ENCODE data around the gene GBF1.

GBF1 gene

DNA sequence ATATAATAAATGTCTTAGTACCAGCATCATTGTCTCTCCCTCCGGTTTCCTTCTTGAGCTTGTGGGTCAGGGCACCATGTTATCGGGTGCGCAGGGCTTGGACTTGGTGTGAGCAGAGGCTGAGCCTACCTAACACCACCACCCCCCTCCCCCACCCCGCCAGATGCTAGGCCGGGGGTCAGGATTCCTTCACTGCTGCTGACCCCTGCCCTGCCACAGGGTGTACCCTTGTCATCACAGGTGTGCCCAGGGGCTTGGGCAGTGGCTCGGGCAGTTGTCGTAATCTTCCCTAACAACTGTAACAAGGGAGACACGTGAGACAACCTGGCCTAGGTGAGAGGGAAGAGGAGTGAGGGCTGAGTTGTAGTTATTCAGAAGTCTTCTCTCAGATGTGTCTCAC, 137.5 kb downstream of the GBF1 start:
- H3K4me3 ChIP-seq (ENCODE audit: control insufficient read depth in 1 of 7, extremely low read depth in 1 of 7, insufficient read depth in 4 of 7, low read depth in 2 of 7, low read length in 6 of 7) = no peak overlapping the region
- no peak overlapping the region for H3K27ac ChIP-seq (ENCODE audit: insufficient read depth in 1 of 2, low read depth in 1 of 2, low read length in 2 of 2, poor library complexity in 1 of 2, severe bottlenecking in 2 of 2)
- 100% methylated on average over 5 of the region's 8 CpGs for WGBS (ENCODE audit: insufficient coverage)
- H3K36me3 ChIP-seq (ENCODE audit: control insufficient read depth in 4 of 4, insufficient read depth in 4 of 4, low read length in 3 of 4) = peaks cover 0 to 47% (median 27%) of the 10 kb centered on the region in 4 experiments
- DNase-seq = no peak
- H3K9me3 ChIP-seq (ENCODE audit: control extremely low read depth in 1 of 5, control insufficient read depth in 4 of 5, insufficient read depth in 2 of 5, low read depth in 1 of 5, low read length in 4 of 5) = no peaks in the 10 kb centered on the region
- H3K4me1 ChIP-seq (ENCODE audit: control extremely low read depth in 1 of 4, control insufficient read depth in 4 of 4, insufficient read depth in 4 of 4, low read length in 3 of 4) = no peaks in the 10 kb centered on the region
- no peaks in the 10 kb centered on the region for H3K27me3 ChIP-seq (replicated peaks in 2 of 5; ENCODE audit: control insufficient read depth in 4 of 5, insufficient read depth in 5 of 5, low read length in 4 of 5)
- CTCF ChIA-PET = interaction anchor here (1.1 to 5.4 kb wide), 8 partner anchors 8 to 153 kb away, joined by 3 to 45 read pairs (median 10); partner anchors contain the start of genes FBXL15 and NFKB2
- POLR2A ChIA-PET = no interaction called here

DNA sequence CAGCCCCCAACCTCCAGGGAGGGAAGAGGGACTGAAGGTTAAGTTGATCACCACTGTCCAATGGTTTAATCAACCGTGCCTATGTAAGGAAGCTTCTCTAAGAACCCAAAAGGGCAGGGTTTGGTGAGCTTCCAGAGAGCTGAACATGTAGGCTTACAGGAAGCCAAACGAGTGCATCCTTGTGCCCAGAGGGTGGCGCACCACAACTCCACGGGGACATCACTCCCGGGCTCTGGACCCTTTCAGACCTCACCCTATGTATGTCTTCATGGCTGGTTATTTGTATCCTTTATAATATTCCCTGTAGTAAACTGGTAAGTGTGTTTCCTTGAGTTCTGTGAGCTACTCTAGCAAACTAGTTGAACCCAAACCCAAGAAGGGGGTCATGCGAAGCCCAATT, 138.7 kb downstream of the GBF1 start:
- no peaks in the 10 kb centered on the region for H3K27me3 ChIP-seq (replicated peaks in 2 of 5; ENCODE audit: control insufficient read depth in 4 of 5, insufficient read depth in 5 of 5, low read length in 4 of 5)
- 41% methylated on average over 3 of the region's 6 CpGs for WGBS (ENCODE audit: insufficient coverage)
- POLR2A ChIA-PET = interaction anchor here (0.7 to 1.1 kb wide), 3 partner anchors 9 to 40 kb away, joined by 4 to 5 read pairs (median 4); no protein-coding TSS in a partner anchor

DNA sequence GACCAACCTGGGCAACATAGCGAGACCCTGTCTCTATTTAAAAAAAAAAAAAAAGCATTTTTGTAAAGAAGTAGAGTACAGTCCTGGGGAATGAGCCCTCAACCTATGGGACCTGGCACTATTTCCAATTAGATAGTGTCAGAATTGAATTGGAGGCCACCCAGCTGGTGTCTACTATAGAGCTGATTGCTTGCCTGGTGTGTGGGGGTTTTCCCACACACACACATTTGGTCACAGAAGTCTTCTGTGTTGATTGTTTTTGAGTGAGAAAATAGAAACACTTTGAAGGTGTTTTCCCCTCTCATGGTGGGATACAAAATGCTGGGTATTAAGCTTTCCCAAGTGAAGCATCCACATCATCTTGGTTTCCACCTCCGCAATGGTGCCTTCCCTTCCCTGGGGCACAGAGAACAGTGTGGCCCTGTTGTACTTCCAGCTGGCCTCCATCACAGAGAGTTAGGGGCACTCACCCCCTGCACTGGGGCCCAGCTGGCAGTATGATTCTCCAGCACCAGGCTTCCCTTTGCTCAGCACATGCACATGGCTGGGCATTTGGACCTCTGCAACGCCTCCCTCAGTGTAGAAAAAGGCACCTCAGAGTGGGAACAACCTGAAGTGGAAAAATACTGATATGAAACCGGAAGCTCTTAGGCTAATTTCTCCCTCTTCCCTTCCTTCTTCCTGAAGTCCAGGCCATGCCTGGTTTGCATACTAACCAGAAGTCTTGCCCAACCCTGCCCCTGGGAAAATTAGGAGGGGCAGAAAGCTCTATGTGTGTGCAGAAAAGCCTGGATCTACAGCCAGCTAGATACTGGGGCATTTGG, 139.5 kb downstream of the GBF1 start:
- Histone ChIP-seq H3K4me3 (ENCODE audit: control insufficient read depth in 1 of 7, extremely low read depth in 1 of 7, insufficient read depth in 4 of 7, low read depth in 2 of 7, low read length in 6 of 7) (no peak overlapping the region), H3K36me3 (ENCODE audit: control insufficient read depth in 4 of 4, insufficient read depth in 4 of 4, low read length in 3 of 4) (peaks cover 0 to 31% (median 17%) of the 10 kb centered on the region in 4 experiments), H3K9me3 (ENCODE audit: control extremely low read depth in 1 of 5, control insufficient read depth in 4 of 5, insufficient read depth in 2 of 5, low read depth in 1 of 5, low read length in 4 of 5) (no peaks in the 10 kb centered on the region), H3K27me3 (replicated peaks in 2 of 5; ENCODE audit: control insufficient read depth in 4 of 5, insufficient read depth in 5 of 5, low read length in 4 of 5) (peaks cover 0 to under 1% (median 0%) of the 10 kb centered on the region in 5 experiments), H3K4me1 (ENCODE audit: control extremely low read depth in 1 of 4, control insufficient read depth in 4 of 4, insufficient read depth in 4 of 4, low read length in 3 of 4) (no peaks in the 10 kb centered on the region), H3K27ac (ENCODE audit: insufficient read depth in 1 of 2, low read depth in 1 of 2, low read length in 2 of 2, poor library complexity in 1 of 2, severe bottlenecking in 2 of 2) (no peak overlapping the region)
- CTCF ChIA-PET = interaction anchor here (0.7 to 5.4 kb wide), 20 partner anchors 9 to 232 kb away, joined by 3 to 45 read pairs (median 4); partner anchors contain the start of genes C10orf95, FBXL15 and NFKB2
- POLR2A ChIA-PET = interaction anchor here (0.7 to 1.1 kb wide), 2 partner anchors 9 to 41 kb away, joined by 4 to 5 read pairs; no protein-coding TSS in a partner anchor
- DNase-seq = no peak
- 90% methylated on average over 3 of the region's 4 CpGs for WGBS (ENCODE audit: insufficient coverage)

More for the DNA sequence above, 138.7 kb downstream of the GBF1 start:
- Histone ChIP-seq H3K9me3 (ENCODE audit: control extremely low read depth in 1 of 5, control insufficient read depth in 4 of 5, insufficient read depth in 2 of 5, low read depth in 1 of 5, low read length in 4 of 5) (no peaks in the 10 kb centered on the region), H3K36me3 (ENCODE audit: control insufficient read depth in 4 of 4, insufficient read depth in 4 of 4, low read length in 3 of 4) (peaks cover 0 to 39% (median 24%) of the 10 kb centered on the region in 4 experiments), H3K27ac (ENCODE audit: insufficient read depth in 1 of 2, low read depth in 1 of 2, low read length in 2 of 2, poor library complexity in 1 of 2, severe bottlenecking in 2 of 2) (no peak overlapping the region), H3K4me1 (ENCODE audit: control extremely low read depth in 1 of 4, control insufficient read depth in 4 of 4, insufficient read depth in 4 of 4, low read length in 3 of 4) (no peaks in the 10 kb centered on the region), H3K4me3 (ENCODE audit: control insufficient read depth in 1 of 7, extremely low read depth in 1 of 7, insufficient read depth in 4 of 7, low read depth in 2 of 7, low read length in 6 of 7) (no peak overlapping the region)
- DNase-seq = peak in 1 of 3 donors; percentile 51
- CTCF ChIA-PET = interaction anchor here (0.6 to 5.4 kb wide), 14 partner anchors 9 to 157 kb away, joined by 3 to 45 read pairs (median 5); partner anchors contain the start of genes FBXL15 and NFKB2

DNA sequence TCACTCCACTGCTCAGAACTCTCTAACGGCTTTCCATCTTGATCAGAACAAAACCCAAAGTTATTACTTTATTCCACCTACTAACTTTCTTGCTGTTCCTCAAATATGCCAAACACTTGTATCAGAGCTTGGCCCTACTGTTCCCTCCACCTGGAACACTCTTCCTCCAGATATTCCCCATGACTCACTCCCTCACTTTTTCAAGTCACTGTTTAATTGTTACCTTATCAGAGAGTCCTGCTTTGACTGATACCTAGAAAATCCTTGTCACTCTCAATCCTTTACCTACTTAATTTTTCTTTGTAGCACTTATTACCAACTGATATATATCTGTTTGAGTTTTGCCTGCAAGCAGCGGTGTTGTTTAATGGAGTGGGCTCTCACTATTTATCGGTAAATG, 144.6 kb downstream of the GBF1 start:
- Histone ChIP-seq H3K9me3 (ENCODE audit: control extremely low read depth in 1 of 5, control insufficient read depth in 4 of 5, insufficient read depth in 2 of 5, low read depth in 1 of 5, low read length in 4 of 5) (no peaks in the 10 kb centered on the region), H3K36me3 (ENCODE audit: control insufficient read depth in 4 of 4, insufficient read depth in 4 of 4, low read length in 3 of 4) (no peaks in the 10 kb centered on the region), H3K4me1 (ENCODE audit: control extremely low read depth in 1 of 4, control insufficient read depth in 4 of 4, insufficient read depth in 4 of 4, low read length in 3 of 4) (peaks cover 2 to 17% (median 12%) of the 10 kb centered on the region in 4 experiments), H3K4me3 (ENCODE audit: control insufficient read depth in 1 of 7, extremely low read depth in 1 of 7, insufficient read depth in 4 of 7, low read depth in 2 of 7, low read length in 6 of 7) (no peak overlapping the region), H3K27me3 (replicated peaks in 2 of 5; ENCODE audit: control insufficient read depth in 4 of 5, insufficient read depth in 5 of 5, low read length in 4 of 5) (peaks cover 0 to 12% (median 2%) of the 10 kb centered on the region in 5 experiments), H3K27ac (ENCODE audit: insufficient read depth in 1 of 2, low read depth in 1 of 2, low read length in 2 of 2, poor library complexity in 1 of 2, severe bottlenecking in 2 of 2) (no peak overlapping the region)
- DNase-seq = no peak
- ChIA-PET CTCF (interaction anchor here (1.1 to 1.4 kb wide), 3 partner anchors 10 to 89 kb away, joined by 3 to 4 read pairs (median 3); no protein-coding TSS in a partner anchor), POLR2A (no interaction called here)
- 100% methylated on average over 2 of the region's 3 CpGs for WGBS (ENCODE audit: insufficient coverage)

DNA sequence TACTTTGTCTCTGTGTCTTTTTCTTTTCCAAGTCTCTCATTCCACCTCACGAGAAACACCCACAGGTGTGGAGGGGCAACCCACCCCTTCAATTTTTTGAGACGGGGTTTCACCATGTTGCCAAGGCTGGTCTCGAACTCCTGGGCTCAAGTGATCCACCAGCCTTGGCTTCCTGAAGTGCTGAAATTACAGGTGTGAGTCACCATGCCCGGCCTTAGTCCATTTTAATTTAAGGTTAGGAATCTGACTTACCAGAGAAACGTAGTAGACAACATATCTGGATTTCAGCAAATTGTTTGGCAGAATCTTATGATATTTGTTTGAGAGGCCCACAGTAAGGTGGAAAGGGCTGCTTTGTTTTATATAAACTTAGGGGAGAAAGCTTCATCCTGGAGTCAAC, 147.0 kb downstream of the GBF1 start:
- ChIA-PET POLR2A (interaction anchor here (3.2 kb wide), 1 partner anchor 12 kb away, joined by 31 read pairs; no protein-coding TSS in a partner anchor), CTCF (interaction anchor here (0.7 to 4.4 kb wide), 4 partner anchors 12 to 190 kb away, joined by 3 to 28 read pairs (median 6); no protein-coding TSS in a partner anchor)
- DNase-seq = no peak
- Histone ChIP-seq H3K36me3 (ENCODE audit: control insufficient read depth in 4 of 4, insufficient read depth in 4 of 4, low read length in 3 of 4) (peaks cover 0 to 5% (median 2%) of the 10 kb centered on the region in 4 experiments), H3K4me3 (ENCODE audit: control insufficient read depth in 1 of 7, extremely low read depth in 1 of 7, insufficient read depth in 4 of 7, low read depth in 2 of 7, low read length in 6 of 7) (no peak overlapping the region), H3K9me3 (ENCODE audit: control extremely low read depth in 1 of 5, control insufficient read depth in 4 of 5, insufficient read depth in 2 of 5, low read depth in 1 of 5, low read length in 4 of 5) (no peaks in the 10 kb centered on the region), H3K27ac (ENCODE audit: insufficient read depth in 1 of 2, low read depth in 1 of 2, low read length in 2 of 2, poor library complexity in 1 of 2, severe bottlenecking in 2 of 2) (no peak overlapping the region), H3K27me3 (replicated peaks in 2 of 5; ENCODE audit: control insufficient read depth in 4 of 5, insufficient read depth in 5 of 5, low read length in 4 of 5) (peaks cover 0 to 12% (median 2%) of the 10 kb centered on the region in 5 experiments), H3K4me1 (ENCODE audit: control extremely low read depth in 1 of 4, control insufficient read depth in 4 of 4, insufficient read depth in 4 of 4, low read length in 3 of 4) (peaks cover 2 to 31% (median 27%) of the 10 kb centered on the region in 4 experiments)
- 90% methylated on average over 4 of the region's 5 CpGs for WGBS (ENCODE audit: insufficient coverage)

- ChIA-PET CTCF (interaction anchor here (0.6 to 4.4 kb wide), 20 partner anchors 8 to 192 kb away, joined by 3 to 28 read pairs (median 4); partner anchors contain the start of genes ELOVL3 and FBXL15), POLR2A (interaction anchor here (0.6 to 4.1 kb wide), 12 partner anchors 8 to 1022 kb away, joined by 3 to 31 read pairs (median 4); partner anchors contain the start of gene FBXL15)
- Histone ChIP-seq H3K9me3 (ENCODE audit: control extremely low read depth in 1 of 5, control insufficient read depth in 4 of 5, insufficient read depth in 2 of 5, low read depth in 1 of 5, low read length in 4 of 5) (no peaks in the 10 kb centered on the region), H3K4me3 (ENCODE audit: control insufficient read depth in 1 of 7, extremely low read depth in 1 of 7, insufficient read depth in 4 of 7, low read depth in 2 of 7, low read length in 6 of 7) (peak overlapping the region; percentile 57 to 95 (median 74)), H3K27ac (ENCODE audit: insufficient read depth in 1 of 2, low read depth in 1 of 2, low read length in 2 of 2, poor library complexity in 1 of 2, severe bottlenecking in 2 of 2) (peak overlapping the region; percentile 90 to 97), H3K4me1 (ENCODE audit: control extremely low read depth in 1 of 4, control insufficient read depth in 4 of 4, insufficient read depth in 4 of 4, low read length in 3 of 4) (peaks cover 2 to 31% (median 27%) of the 10 kb centered on the region in 4 experiments), H3K36me3 (ENCODE audit: control insufficient read depth in 4 of 4, insufficient read depth in 4 of 4, low read length in 3 of 4) (peaks cover 0 to 13% (median 8%) of the 10 kb centered on the region in 4 experiments), H3K27me3 (replicated peaks in 2 of 5; ENCODE audit: control insufficient read depth in 4 of 5, insufficient read depth in 5 of 5, low read length in 4 of 5) (peaks cover 0 to 12% (median 2%) of the 10 kb centered on the region in 5 experiments)
- 17% methylated on average over 20 of the region's 30 CpGs for WGBS (ENCODE audit: insufficient coverage)
- DNase-seq = no peak
Observed at GRCh38 chr10:102393411-102394078, 148.2 kb downstream of the GBF1 start.
